Transverse colon (tissue), 4 donors: ENCODE data around the gene C4orf17.

Experiments used
- CTCF ChIP-seq, 5 experiments: fragments of 200-600 bp in 3 of 5; fragments of 450-650 bp in 2 of 5; sonication (generic) in 3 of 5; IDR thresholded peaks; 1 replicate in 2 of 5; 2 replicates in 3 of 5; pipeline ENCODE4 v1.5.1; 2016 to 2017; ENCODE audit warnings: antibody characterized with exemption in 5 of 5, inconsistent platforms in 3 of 5, mild to moderate bottlenecking in 2 of 5, moderate library complexity in 1 of 5
- POLR2A ChIP-seq: fragments of 450-650 bp; IDR thresholded peaks from one replicate; pipeline ENCODE4 v1.6.1; 2016; ENCODE audit warnings: antibody characterized with exemption, mild to moderate bottlenecking, moderate library complexity
- POLR2AphosphoS5 ChIP-seq, 3 donors: sonication (generic); formaldehyde crosslinking; IDR thresholded peaks; one replicate each; pipeline ENCODE4 v1.6.1; 2016; ENCODE audit warnings: antibody characterized with exemption in 3 of 3

DNA sequence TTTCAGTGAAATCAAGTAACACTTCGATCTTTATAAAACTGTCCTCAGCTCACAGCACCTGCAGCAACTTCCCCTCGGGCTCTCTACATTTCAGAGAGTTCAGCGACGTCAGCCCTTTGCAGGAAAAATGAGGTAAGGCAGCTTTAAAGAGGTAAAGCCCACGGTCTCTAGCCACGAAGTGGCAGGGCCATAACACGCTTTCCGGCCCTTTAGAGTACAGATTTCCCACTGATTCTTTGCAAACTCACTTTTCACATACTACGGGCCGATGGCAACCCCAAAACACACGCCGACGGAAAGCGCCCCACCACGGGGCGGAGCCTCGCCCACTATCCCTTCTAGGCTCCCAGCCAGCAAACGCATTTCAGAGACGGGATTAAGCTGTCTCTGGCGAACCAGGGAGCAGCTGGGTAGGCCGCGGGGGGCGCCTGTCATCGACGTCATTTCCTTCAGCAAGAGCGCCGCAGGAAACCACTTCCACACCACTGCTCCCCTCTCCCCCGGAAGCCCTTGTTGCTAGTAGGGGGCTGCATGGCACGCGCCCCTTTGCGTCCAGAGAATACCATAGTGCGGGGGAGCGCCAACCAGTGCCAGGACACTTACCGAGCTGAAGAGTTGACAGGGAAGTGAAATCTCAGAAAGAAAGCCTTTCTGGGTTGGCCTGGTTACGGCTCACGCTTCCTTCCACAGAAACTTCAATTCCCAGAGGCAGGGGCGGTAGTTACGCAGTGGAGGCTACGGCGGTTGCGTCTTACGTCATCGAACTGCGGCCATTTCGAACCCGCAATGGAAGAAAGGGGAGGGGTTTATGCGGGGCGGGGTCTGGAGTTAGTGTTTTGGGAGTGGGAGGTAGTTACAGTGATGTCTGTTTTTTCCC is 52.7 kb downstream of the C4orf17 start, which contains the start of gene TRMT10A:
- TF ChIP-seq CTCF (IDR thresholded peaks at IDR 0.05), result peak in 3 of 5 experiments; percentile 15 to 48 (median 35)
- TF ChIP-seq POLR2A, result peak; percentile 85
- TF ChIP-seq POLR2AphosphoS5 (IDR thresholded peaks at IDR 0.05), result peak; percentile 64 to 86 (median 85)
